Testis (tissue), 2 donors: ENCODE results near the gene NPPC.

Experiments used
- CTCF ChIP-seq, 3 experiments: fragments of 450-650 bp in 2 of 3; fragments of 200-600 bp in 1 of 3; sonication (generic) in 1 of 3; IDR thresholded peaks; one replicate each; pipeline ENCODE4 v1.5.1; 2016 to 2019; ENCODE audit warnings: antibody characterized with exemption in 3 of 3, mild to moderate bottlenecking in 2 of 3, moderate library complexity in 1 of 3
- POLR2A ChIP-seq: fragments of 450-650 bp; IDR thresholded peaks from one replicate; pipeline ENCODE4 v1.6.1; 2017; ENCODE audit warnings: antibody characterized with exemption, mild to moderate bottlenecking, moderate library complexity

DNA sequence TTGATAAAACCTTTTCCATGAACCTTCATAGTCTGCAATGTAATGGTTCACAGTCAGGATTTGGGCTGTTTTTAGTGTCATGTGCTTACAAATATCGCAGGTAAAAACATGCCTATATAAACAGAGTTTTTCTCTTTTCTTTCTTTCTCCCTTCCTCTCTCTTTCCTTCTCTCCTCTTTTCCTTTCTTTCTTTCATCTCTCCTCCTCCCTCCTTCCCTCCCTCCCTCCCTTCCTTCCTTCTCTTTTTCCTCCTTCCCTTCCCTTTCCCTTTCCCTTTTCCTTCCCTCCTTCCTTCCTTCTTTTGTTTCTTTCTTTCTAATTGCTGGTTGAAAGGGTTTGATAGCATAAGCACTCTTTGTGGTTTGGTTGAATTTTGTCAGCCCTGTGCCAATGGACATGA is 9.6 kb upstream of the NPPC start:
- TF ChIP-seq CTCF (IDR thresholded peaks at IDR 0.05) (no peak), POLR2A (no peak)
